Kidney (tissue), 14 donors: ENCODE results near the gene LHX2. TPM values are rescaled to one million over a fixed set of nuclear protein-coding genes. Genes with fewer than 3 reads are reported as not detected.

Experiments
- DNase-seq, 5 donors: peaks; one replicate each; pipeline ENCODE4 v3.0.0-alpha.2; 2013 to 2020
- FAIRE-seq: peaks from 2 replicates; lab custom pipeline; 2012; peaks lifted over from hg19 to GRCh38; lab: Jason Lieb, UNC
- H3K27ac ChIP-seq, 2 donors: one replicate each; pipeline ENCODE4 v1.7.0; 2013; ENCODE audit warnings: low read depth in 2 of 2, low read length in 2 of 2, inconsistent platforms in 1 of 2
- H3K27me3 ChIP-seq: one replicate; pipeline ENCODE4 v1.7.1; 2013; ENCODE audit warnings: low read length, inconsistent platforms; ENCODE audit not compliant: control insufficient read depth, insufficient read depth
- H3K36me3 ChIP-seq, 3 donors: one replicate each; pipeline versions ENCODE4 v1.7.0 to v1.7.1; 2013; ENCODE audit warnings: low read length in 3 of 3, control low read depth in 1 of 3, inconsistent platforms in 1 of 3; ENCODE audit not compliant: insufficient read depth in 3 of 3, control insufficient read depth in 2 of 3
- H3K4me1 ChIP-seq, 3 donors: one replicate each; pipeline versions ENCODE4 v1.7.0 to v1.7.1; 2013; ENCODE audit warnings: low read length in 3 of 3, inconsistent platforms in 1 of 3, low read depth in 1 of 3; ENCODE audit not compliant: control insufficient read depth in 2 of 3, insufficient read depth in 2 of 3
- H3K4me3 ChIP-seq, 3 donors: one replicate each; pipeline versions ENCODE4 v1.7.0 to v1.8.1; 2013; ENCODE audit warnings: low read length in 3 of 3, control low read depth in 1 of 3, inconsistent platforms in 1 of 3
- H3K9ac ChIP-seq, 3 donors: one replicate each; pipeline versions ENCODE4 v1.7.0 to v1.7.1; 2013; ENCODE audit warnings: low read length in 3 of 3, control low read depth in 1 of 3, inconsistent platforms in 1 of 3
- H3K9me3 ChIP-seq, 3 donors: one replicate each; pipeline versions ENCODE4 v1.7.0 to v1.7.1; 2013; ENCODE audit warnings: low read length in 3 of 3, control low read depth in 1 of 3, inconsistent platforms in 1 of 3; ENCODE audit not compliant: control insufficient read depth in 2 of 3, insufficient read depth in 1 of 3
- intact Hi-C: fragments of 100-400 bp; cut with DNase I; formaldehyde crosslinking; loops from one replicate; pipeline ENCODE4 v1.11.1; 2022
- polyA plus RNA-seq: library from polyadenylated mRNA; stranded (reverse); fragments of 350-450 nt; fragmentation: Illumina TruSeq; extraction: RNeasy Lipid Tissue Mini Kit (QIAGEN cat#74804); gene quantifications from one replicate; pipeline ENCODE4 v1.2.3, GENCODE V29; 2014; ENCODE audit warnings: low read depth, low replicate concordance; ENCODE audit not compliant: insufficient read depth
- total RNA-seq: library from RNA; stranded (reverse); fragmentation: NEBNext Ultra II Directional; extraction: Animal tissue kit (Norgen Biotek cat#: 25700); gene quantifications from one replicate; pipeline ENCODE4 v1.2.1, GENCODE V29; 2021
- TF ChIP-seq, protein P1 (sequence below): IDR thresholded peaks from 3 replicates; pipeline ENCODE4 v1.5.1; 2012; ENCODE audit warnings: mild to moderate bottlenecking, moderate library complexity, borderline replicate concordance; ENCODE audit not compliant: insufficient read depth; ENCODE audit errors: extremely low read depth
- donor health status: control.
- donor health status: control.
- donor health status: control.
- donor health status: control.
- donor health status: control.
- donor health status: DM: yes; HTN: yes; CAD: no.
- donor health status: Normal renal cell carcinoma (clear cell type).

The LHX2 gene
- total and polyA plus RNA-seq, 2 donors from 2014 or later = not detected

DNA sequence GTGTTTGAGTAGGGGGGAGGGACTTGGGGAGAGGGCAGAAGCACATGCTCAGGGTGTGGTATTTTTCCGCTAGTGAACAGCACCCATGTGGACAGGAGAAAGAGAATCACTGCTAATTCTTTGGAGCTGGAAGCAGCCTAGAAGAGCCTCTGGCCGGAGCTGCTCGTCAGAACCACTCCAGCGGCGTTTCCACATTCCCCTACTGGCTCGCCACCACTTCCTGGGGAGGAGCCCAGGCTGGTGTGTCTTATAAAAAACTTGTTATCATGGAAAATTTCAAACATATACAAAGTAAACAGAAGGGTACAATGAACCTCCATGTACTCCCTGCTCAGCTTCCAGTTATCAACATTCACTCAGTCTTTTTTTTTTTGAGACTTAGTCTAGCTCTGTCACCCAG lies 26.7 kb downstream of the LHX2 start:
- intact Hi-C loops = no loop called here

DNA sequence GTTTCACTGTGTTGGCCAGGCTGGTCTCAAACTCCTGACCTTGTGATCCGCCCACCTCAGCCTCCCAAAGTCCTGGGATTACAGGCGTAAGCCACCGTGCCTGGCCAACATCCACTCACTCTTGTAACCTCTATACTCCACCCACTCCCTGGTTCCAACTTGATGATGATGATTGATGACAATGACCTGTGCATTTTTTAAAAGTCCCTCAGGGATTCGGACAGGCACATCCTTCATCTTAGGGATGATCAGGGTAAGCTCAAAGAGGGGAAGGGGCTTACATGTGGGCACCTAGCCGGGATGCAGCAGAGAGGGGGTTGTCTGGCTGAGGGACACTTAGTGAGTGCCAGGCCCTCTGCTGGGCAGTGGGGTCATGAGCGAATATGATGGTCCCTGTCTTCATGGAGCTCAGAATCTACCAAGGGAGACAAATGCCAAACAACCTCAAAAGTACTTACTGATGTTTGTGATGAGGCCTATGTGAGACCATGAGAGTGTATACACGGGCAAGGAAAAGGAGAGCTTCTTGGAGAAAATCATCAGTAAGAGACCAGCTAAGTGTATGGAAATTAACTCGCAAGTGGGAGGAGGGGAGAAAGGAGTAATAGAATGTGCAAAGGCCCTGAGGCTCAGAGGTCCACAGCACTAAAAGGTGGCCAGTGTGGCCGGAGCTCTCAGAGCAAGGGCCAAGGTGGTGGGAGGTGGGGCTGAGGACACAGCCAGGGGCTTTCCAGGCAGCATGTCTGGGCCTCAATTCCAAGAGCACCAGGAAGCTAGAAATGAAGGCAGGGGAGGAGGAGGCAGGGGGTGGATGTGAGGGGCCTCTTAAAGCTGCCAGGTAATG lies 27.4 kb downstream of the LHX2 start:
- Histone ChIP-seq H3K9me3 (no peaks in the 10 kb centered on the region), H3K27ac (no peak overlapping the region), H3K9ac (no peak overlapping the region), H3K36me3 (no peaks in the 10 kb centered on the region), H3K27me3 (peaks cover 7% of the 10 kb centered on the region), H3K4me1 (peaks cover 0 to 6% (median 2%) of the 10 kb centered on the region in 3 donors), H3K4me3 (no peak overlapping the region)
- DNase-seq = no peak
- TF ChIP-seq, protein P1, sequence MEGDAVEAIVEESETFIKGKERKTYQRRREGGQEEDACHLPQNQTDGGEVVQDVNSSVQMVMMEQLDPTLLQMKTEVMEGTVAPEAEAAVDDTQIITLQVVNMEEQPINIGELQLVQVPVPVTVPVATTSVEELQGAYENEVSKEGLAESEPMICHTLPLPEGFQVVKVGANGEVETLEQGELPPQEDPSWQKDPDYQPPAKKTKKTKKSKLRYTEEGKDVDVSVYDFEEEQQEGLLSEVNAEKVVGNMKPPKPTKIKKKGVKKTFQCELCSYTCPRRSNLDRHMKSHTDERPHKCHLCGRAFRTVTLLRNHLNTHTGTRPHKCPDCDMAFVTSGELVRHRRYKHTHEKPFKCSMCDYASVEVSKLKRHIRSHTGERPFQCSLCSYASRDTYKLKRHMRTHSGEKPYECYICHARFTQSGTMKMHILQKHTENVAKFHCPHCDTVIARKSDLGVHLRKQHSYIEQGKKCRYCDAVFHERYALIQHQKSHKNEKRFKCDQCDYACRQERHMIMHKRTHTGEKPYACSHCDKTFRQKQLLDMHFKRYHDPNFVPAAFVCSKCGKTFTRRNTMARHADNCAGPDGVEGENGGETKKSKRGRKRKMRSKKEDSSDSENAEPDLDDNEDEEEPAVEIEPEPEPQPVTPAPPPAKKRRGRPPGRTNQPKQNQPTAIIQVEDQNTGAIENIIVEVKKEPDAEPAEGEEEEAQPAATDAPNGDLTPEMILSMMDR = no peak
- intact Hi-C loops = no loop called here
- no peak for FAIRE-seq

More for the DNA sequence above, 26.7 kb downstream of the LHX2 start:
- Histone ChIP-seq H3K9ac (no peak overlapping the region), H3K27ac (no peak overlapping the region), H3K9me3 (no peaks in the 10 kb centered on the region), H3K36me3 (no peaks in the 10 kb centered on the region), H3K4me1 (peaks cover 0 to 6% (median 2%) of the 10 kb centered on the region in 3 donors), H3K4me3 (no peak overlapping the region), H3K27me3 (peaks cover 13% of the 10 kb centered on the region)
- TF ChIP-seq, protein P1 = no peak
- DNase-seq = no peak
- FAIRE-seq = no peak

DNA sequence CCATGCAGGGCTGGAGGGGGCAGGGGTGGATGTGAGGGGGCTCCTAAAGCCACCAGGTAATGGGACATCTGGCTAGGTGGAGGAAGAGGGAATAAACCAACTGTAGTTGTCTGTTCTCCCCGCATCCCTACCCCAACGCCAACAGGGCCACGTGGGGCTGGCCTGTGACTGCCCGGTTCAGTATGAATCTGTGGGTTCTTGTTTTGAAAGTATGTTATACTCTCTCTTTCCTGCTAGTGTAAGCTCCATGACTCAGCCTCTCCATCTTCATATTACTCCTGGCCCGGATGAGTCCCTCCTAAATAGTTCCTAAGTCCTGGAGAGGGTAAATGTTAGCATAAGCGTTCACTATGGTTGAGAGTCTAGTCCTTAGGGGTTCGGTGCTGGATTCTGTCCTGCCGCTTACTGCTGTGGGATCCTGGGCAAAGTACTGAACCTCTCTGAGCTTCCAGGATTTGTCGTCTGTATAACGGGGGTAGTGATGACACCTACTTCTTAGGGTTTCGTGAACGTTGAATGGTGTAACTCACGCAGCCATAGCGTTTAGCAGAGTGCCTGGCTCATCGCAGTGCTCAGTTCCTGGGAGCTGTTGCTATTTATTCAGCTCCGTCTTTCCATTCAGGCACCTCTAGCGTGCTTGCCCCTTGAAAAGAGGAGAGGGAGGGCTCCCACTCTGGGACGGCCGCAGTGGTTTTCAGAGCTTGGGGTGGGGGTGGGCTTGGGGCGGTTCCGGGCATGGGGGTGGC lies 28.8 kb downstream of the LHX2 start:
- no peak overlapping the region for H3K4me3 ChIP-seq
- intact Hi-C loops = loop anchor here (10.0 kb wide), 1 partner anchor 496 kb away; no protein-coding TSS in a partner anchor
- peaks cover 7% of the 10 kb centered on the region for H3K27me3 ChIP-seq
- H3K36me3 ChIP-seq = no peaks in the 10 kb centered on the region
- H3K4me1 ChIP-seq = peaks cover 0 to 6% (median 2%) of the 10 kb centered on the region in 3 donors
- DNase-seq (no peak), FAIRE-seq (no peak)
- TF ChIP-seq, protein P1 = no peak
- H3K9me3 ChIP-seq = no peaks in the 10 kb centered on the region
- H3K27ac ChIP-seq = no peak overlapping the region
- no peak overlapping the region for H3K9ac ChIP-seq
